ENCODE results near the gene TTC34.
A peak's percentile ranks its signal among the peaks of the same experiment; 100 is the strongest.
"Not testable (repeated sequence)": the region's sequence is repeated elsewhere in the genome, so short reads cannot be mapped to it uniquely, and the experiment has no call there.

The TTC34 gene

GRCh38 chr1:2791027-2791760, 10.3 kb downstream of the TTC34 start:
- no peak for DNase-seq

GRCh38 chr1:2789986-2790581, 11.4 kb downstream of the TTC34 start:
- DNase-seq, result no peak

GRCh38 chr1:2789164-2789985, 12.1 kb downstream of the TTC34 start:
- DNase-seq, result no peak

GRCh38 chr1:2788506-2789163, 12.9 kb downstream of the TTC34 start:
- no peak for DNase-seq

- no peak for DNase-seq
Measured at GRCh38 chr1:2787163-2787911, 14.2 kb downstream of the TTC34 start.

- DNase-seq, result no peak
Measured at GRCh38 chr1:2786329-2787162, 14.9 kb downstream of the TTC34 start.

GRCh38 chr1:2785631-2786328, 15.7 kb downstream of the TTC34 start:
- DNase-seq, result no peak

- DNase-seq, result no peak
Measured at GRCh38 chr1:2784854-2785630, 16.5 kb downstream of the TTC34 start.

- no peak for DNase-seq
Measured at GRCh38 chr1:2783435-2784397, 17.8 kb downstream of the TTC34 start.

GRCh38 chr1:2783069-2783434, 18.4 kb downstream of the TTC34 start:
- no peak for DNase-seq

GRCh38 chr1:2781627-2782026, 19.9 kb downstream of the TTC34 start:
- no peak for DNase-seq

- DNase-seq, result peak; percentile 51
Measured at GRCh38 chr1:2778220-2778592, 23.3 kb downstream of the TTC34 start.

GRCh38 chr1:2777424-2778219, 23.9 kb downstream of the TTC34 start:
- no peak for DNase-seq

- DNase-seq, result not testable (repeated sequence)
Measured at GRCh38 chr1:2775333-2775732, 26.2 kb downstream of the TTC34 start.

GRCh38 chr1:2768052-2768451, 33.4 kb downstream of the TTC34 start:
- not testable (repeated sequence) for DNase-seq

GRCh38 chr1:2759433-2759832, 42.1 kb downstream of the TTC34 start:
- DNase-seq, result not testable (repeated sequence)

GRCh38 chr1:2757519-2757918, 44.0 kb downstream of the TTC34 start:
- not testable (repeated sequence) for DNase-seq

- not testable (repeated sequence) for DNase-seq
Measured at GRCh38 chr1:2755426-2755825, 46.1 kb downstream of the TTC34 start.

Measured in COR-L47 (cell line).